Measurements from ENCODE around the gene DSCAML1.

The DSCAML1 gene

DNA sequence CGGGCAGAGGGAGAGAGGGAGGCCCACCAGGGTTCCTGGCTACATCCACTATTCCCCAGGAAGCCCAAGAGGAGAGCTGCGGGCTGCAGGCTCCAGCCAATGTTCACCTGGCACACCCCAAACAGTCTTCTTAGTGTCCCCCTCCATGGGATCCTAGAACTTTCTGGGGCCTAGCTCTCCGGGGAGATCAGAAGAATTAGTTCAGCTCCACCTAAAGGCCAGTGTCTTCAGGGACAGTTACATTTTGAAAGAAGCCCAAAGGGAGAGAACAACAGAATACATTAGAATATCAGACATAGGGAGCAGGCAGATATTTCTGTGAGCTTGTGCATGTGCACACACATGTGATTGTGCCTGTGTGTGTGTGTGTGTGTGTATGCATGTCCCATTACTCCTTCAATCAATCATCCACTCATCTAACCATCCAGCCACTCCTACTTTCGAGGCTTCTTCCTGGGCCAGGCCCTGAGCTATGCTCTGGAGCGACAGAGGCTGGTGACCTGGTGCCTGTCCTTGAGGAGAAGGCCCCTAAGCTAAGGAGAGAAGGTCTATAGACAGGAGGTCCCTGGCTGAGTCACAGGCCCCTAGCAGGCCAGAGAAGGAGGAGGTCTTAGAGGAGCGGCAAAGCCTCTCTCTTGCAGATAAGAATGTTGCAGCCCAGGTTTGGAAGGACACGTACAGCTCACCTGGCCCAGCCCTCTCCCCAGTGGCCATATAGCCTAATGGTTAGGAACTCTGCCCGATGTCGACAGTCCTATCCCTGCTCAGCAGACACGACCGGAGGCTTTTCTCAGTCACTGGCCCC lies 165.5 kb downstream of the DSCAML1 start:
- no peak for FAIRE-seq

DNA sequence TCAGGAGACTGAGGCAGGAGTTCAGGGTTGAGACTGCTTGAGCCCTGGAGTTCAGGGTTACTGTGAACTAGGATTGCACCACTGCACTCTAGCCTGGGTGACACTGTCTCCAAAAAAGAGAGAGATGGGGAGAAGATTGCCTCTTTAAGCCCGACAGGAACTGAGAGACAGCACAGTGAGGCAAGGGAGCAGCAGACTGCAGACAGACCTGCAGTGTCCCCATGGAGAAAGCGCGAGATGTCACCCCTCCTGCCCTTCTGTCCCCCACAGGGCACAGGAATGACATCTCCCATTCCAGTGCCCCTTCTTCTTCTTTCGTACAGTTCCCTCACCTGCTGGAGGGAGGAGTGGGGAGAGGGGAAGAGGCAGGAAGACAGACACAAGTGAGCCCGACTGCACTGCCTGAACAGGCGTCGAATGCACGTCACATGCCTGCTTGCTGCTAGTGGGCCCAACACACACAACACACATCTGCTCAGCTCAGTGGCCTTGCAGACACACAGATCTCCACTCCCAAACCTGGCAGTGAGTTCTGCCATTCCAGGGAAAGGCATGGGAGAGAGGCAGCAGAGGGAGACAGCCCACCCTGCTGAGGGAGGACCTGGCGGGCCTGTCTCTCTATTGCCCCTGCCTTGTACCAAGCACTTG lies 167.0 kb downstream of the DSCAML1 start:
- FAIRE-seq, result no peak

DNA sequence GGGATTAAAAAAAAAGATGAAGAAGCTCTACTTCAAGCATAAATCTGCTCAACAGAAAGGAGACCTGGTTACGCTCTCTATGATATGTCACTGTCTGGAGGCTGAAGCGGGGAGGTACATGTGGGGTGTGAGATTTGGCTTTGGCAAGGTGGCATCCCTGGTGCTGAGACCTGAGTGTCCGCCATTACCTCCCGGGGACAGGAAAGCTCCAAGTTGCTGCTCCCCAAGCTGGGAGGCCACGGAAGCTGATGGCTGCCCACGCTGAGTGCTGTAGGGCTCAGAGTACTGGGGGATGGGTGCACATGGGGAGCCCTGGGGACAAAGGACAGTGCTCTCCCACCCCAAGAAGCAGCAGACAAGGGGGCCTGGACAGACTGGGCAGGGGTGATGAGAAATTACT lies 167.9 kb downstream of the DSCAML1 start:
- no peak for FAIRE-seq

DNA sequence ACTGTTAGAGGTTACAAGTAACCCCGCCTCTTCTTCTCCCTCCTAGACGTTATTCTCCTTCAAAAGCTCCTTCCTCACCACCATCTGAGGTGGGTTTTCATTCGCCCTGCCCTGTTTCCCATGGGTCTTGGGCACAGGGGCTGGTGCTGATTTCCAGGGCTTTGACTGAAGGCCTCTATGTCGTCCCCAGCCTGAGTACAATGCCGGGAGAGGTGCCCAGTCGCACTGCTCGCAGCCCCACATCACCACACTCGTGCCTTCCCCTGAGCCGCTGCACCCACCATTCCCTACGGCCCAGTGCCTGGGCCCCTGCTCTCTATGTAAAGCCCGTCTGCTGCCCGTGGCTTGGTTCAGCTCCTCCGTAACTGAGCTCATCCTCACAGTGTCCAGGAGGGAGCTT lies 169.8 kb downstream of the DSCAML1 start:
- no peak for FAIRE-seq

DNA sequence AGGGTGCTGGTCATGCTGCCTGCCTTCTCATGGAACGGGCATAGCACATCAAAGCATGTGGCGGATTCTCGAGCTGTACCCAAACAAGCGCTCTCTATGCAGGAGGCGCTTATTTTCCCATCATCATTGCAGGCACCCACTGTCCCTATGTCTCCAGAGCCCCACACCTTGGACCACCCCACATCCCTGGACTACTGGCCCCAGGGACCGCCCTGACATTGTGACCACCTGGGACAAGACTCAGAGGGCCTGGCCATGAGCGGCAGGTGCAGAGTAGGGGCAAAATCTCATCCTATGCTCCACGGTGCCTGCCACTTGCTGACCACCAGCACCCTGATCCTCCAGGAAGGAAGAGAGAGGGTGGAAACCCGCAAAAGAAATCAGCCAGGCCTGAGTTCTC lies 170.4 kb downstream of the DSCAML1 start:
- no peak for FAIRE-seq

DNA sequence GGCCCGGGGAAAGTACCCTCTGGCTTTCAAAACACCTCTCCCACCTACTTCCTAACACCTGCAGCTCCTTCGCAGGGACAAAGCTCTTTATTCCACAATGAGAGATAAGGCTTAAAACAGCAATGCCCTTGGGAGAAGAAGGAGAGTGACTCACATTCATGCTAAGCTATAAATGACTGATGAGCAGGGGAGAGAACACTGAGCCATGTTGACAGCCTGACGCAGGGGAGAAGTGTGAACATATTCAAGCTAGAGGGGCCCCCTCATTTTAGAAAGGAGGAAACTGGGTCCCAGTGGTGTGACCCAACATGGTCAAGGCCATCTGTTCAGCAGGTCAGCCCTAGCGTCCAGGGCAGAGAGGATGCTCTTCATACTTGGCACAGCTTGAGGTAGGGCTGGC lies 171.8 kb downstream of the DSCAML1 start:
- no peak for FAIRE-seq

DNA sequence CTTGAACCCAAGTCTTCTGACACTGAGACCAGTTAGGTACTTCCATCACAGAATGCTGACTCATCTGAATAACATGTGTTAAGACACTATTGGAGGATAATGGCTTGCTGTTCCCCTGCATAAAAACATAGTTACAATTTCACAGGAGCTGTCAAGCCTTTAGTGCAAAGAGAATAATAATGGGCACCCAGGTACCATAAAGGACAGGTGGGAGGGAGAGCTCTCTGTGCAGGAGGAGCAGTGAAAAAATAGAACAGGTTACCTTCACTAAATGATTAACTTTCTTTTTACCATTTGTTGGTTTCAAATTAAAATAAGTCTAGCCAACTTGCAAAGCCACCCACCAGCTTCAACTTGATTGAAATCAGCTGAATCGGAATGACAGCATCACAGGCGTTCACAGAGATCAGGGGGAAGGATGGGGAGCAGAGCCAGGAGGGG lies 173.2 kb downstream of the DSCAML1 start:
- no peak for FAIRE-seq

DNA sequence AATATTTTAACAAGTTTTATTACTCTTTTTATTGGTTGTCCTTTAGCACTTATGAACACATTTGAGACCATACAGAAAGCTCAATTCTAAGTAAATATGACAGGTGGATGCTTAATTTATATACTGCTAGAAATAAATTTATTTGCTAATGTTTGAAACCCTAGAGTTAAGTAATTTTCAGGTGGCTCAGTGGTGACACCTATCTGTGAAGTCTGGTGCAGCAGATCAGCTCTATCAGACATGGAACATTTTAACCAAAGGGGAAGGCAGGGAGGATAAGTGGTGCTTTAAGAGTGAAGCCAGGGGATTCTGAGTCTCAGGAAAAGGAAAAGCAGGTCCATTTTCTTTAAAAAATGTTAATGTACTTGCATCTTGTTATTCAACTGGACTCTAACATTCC lies 175.8 kb downstream of the DSCAML1 start:
- FAIRE-seq, result no peak

DNA sequence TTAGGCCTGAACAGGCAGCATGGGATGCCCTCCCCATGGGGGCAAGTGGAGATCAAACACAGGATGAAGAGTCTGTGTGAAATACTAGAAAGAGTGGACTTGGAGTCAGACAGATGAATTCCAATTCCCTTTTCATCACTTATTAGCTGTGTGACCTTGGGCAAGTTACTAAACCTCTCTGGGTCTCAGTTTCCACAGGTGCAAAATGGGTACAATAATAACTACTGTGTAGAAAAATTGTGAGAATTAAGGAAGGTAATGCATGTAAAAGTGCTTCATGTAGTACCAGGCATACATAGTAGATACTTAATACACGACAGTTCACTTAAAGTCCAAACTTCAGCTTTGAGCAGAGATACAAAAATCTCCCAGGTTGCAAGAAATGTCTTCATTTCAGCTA lies 176.4 kb downstream of the DSCAML1 start:
- FAIRE-seq, result no peak

DNA sequence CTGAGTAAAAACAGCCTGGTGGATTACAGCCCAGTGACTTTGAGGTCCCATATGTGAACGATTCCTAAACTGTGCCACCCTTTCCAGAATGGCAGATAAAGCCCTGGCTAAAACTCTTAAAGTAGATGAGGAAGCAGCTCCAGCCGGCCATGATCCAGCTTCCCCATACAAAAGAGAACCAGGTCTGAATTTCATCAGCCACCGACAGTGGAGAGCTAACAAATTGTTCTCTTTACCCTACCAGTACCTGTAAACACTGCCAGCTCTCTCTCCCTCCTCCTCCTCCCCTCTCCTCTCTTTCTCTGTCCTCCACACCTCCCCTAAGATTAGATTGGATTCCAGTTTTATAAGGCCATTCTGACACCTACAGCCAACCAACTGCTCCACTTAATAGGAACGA lies 176.9 kb downstream of the DSCAML1 start:
- FAIRE-seq, result no peak

DNA sequence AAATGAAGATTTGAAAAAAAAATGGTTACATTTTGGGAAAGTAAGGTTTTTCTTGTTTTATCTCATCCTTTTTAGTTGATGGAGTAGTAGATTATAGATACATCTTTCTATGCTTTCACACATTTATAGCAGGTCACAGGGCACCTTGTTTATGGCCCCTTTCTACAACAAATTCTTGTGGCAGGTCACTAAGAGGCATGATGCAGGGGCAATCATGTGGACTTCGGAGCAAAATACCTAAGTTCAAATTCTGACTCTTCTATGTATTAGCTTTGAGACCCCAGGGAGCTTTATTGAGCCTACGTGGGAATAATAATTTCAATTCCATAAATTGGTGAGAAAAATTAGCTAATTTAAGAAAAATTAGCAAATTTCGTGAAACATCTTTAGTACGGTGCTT lies 177.4 kb downstream of the DSCAML1 start:
- FAIRE-seq, result no peak

DNA sequence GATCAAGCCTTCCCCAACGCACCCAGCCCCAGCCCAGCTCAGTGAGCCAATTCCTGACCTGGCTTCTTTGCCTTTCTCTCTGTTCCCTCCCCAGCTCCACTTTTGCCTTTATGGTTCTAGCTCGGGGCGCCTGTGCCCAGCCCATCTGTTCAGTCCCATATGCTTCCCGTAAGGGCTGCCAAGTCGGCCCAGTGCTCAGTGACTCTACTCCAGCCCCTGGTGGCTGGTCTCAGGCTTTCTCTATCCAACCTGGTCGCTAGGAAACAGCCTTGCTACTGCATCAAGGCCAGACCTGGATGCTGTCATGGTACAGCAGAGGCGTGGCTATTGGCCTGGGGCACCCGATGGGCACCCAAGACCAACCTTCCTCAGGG lies 178.0 kb downstream of the DSCAML1 start:
- FAIRE-seq, result no peak

DNA sequence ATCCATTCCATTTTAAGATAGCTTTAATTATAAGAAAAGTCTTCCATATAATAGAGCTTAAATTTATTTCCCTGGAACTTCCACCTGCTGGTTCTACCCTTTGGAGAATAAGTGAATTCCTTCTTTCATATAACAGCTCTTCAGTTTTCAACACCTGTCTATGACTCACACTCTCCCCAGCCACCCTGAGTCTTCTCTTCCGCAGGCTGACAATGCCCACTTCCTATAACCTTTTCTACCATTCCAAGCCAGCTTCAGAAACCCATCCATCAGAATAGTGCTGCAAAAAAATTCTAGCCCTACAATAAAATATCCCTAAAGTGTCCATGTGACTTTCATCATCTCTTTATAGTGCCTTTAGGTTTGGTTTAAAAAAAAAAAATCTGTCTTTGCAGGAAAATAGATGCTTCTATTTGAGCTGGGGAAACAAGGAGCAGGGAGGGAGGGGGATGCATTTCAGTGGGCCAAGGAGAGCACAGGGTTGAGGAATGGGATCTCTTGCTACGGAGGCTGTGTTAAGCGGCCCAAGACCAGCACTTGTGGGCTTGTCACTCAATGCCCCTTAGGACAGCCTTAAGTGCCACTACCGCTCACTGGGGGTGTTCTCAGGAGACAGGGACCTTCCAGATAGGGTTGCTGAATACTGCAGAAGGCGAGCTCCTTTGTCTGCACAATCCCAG lies 178.6 kb downstream of the DSCAML1 start:
- no peak for FAIRE-seq

DNA sequence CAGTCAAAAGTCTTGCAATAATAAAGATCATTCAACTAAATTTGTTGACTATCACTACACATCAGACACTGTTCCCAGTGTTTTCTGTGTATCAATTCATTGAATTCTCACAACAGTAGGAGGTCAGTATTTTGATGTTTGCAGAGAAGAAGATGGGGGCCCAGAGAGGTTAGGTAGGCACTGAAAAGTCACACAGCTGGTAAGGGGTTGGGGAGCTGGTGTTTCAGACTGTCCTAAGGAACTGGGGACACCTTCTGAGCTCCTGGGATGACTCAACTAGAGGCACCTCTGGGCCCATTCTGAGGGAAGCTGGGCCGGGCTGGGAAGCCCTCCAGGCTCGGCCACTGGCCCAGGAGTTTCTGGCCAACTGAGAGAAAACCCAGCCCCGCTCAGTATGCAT lies 180.0 kb downstream of the DSCAML1 start:
- FAIRE-seq, result no peak

DNA sequence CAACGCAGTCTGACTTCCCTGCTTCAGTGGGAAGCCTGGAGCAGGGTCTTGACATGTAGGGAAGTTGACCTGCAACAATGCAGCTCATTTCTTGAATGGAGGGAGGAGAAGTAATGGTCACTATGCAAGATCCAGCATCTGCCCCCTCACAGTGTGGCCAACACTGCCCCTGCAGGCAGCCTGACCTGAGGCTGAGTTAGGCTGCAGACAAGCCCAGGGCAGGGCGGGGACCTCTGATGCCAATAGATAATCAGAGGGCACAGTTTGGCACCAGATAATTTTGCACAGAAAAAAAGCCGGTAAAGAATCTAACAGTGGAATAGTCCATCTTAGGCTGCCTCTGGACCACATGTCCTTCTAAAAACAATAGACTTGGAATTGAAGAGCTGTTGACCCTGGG lies 182.3 kb downstream of the DSCAML1 start:
- FAIRE-seq, result no peak

DNA sequence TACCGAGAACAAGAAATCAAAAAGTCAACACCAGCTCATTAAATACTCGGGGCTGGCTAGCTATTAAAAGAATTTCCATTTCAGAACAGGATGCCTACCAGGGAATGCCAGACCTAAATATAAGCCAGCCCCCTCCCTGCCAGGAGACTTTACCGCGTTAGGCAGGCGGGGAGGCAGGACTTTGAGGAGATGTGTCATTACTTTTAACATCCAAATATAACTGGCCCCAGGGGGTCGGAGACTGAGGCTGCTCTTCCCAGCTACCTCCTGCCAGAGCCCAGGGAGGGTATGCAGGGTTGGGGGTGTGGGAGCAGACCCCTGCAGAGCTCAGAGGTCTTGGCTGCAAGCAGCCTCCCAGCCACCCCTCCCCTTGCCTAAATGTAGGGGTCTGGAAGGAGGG lies 183.5 kb downstream of the DSCAML1 start:
- no peak for FAIRE-seq

DNA sequence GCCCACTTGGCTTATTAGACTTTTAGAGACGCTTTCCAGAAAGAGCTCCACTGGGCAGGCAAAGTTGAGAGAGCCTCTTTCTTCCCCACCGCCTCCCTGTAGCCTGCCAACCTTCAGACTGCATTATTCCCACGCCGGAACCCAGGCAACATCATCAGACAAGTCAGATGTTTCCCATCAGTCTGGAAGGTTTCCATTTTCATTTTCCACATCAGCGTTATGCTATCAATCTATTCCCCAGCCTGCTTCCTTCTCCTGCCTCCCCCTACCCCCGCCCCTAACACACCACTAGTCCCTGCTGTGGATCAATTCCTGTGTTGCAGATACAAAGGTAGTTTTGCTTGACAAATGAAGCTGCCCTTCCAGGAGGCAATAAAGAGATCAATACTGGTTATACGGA lies 184.8 kb downstream of the DSCAML1 start:
- FAIRE-seq, result no peak

DNA sequence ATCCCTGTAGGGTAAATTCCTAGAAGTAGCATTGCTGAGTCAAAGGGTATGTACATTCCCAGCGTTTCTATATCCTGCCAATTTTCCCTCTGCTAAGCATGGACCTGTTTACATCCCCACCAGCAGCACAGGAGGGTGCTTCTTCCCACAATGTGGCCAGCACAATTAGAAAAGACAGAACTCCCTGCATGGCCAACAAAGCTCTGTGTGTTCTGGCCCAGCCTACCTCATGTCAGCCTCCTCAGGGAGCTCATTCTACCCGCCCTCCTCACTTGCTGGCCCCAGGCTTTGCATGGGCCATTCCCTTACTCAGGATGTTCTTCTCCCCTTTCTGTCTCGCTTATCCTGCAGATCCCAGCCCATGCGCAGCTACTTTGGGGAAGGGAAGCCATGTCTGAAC lies 186.1 kb downstream of the DSCAML1 start:
- FAIRE-seq, result no peak

DNA sequence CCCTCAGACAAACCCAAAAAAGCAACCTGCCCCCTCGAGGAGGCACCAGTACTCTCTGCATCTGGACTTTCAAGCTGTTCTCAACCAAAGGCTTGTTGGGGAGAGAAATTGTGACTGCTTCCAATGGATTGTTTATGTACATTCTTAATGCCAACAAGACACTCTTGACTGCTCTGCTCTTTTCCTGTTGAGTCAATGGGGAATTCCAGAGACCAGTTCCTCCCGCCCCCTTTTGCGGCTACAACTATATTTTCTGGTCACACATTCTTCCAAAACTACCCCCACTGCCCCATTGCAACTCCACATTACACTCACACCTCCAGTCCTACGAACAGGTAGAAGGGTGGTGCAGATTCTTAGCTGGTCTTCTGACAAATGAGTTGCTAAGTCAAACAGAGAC lies 187.0 kb downstream of the DSCAML1 start:
- FAIRE-seq, result no peak

DNA sequence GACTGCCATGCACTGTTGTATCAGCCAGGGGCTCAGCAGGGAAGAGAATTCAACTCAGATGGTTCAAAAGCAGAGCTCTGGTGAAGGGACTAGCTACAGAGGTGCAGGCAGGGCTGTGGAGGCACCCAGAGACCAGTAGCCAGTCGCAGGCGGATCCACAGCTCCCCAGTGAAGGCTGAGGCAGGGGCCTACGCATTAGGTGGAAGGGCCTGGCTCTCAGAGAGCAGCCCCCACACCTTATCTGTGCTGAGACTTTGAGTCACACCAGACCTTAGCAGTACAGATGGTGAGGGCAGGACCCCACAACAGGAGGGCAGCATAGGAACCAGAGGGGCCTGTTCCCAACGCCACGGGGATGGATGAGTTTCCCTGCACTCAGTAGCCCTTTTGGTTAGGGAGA lies 189.6 kb downstream of the DSCAML1 start:
- FAIRE-seq, result no peak

DNA sequence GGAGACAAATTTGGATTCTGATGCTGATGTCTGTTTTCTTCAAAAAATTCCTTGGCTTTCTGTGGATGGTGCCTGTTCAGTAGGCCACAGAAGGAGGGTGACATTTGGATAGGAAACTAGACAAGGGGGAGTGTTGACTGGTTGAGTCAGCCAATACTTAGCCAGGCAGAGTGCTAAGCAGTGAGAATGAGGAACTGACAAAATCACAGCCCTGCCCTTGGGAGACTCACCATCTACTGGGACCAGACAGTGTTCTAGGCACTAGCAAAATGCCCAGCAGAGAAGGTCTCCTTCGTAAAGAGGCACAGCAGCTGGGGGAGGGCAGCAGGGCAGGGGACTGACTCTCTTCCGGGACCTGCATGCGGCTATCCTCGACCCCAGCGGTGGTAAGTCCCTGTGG lies 190.2 kb downstream of the DSCAML1 start:
- FAIRE-seq, result no peak

DNA sequence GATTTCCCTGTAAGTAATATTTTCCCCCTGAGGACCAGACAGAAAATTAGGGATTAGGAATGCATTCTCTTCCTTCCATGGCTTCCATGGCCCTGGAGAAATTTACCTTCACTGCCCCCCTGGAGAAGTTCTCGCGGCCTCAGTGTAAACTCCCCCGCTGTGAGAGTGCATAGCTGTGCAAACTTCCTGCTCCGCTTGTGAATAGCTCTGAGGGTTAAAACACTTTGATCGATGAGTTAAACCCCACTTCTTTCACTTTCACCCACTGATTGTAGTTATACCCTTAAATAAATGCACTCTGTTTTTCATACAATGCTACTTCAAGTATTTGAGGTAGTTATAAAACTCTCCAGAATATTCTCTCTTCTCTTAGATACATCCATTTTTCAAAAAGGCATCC lies 190.8 kb downstream of the DSCAML1 start:
- FAIRE-seq, result no peak

DNA sequence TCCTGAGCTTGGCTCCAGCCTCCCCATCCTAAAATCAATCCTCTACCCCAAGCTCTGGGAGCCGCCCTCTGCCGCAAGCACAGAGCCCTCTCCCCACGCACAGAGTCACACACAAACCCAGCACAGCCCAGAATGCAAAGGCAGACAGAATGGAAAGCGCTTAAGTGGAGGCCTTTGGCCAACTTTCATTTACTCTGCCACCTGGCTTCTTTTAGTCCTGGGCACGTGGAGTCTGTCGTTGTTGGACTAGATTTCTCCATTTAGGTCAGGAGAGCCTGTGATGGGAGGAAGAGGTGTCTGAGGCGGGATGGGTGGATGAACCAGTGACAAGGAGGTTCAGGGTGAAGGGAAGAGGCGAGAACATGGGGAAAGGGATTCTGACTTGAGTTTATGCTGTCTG lies 191.7 kb downstream of the DSCAML1 start:
- FAIRE-seq, result no peak

DNA sequence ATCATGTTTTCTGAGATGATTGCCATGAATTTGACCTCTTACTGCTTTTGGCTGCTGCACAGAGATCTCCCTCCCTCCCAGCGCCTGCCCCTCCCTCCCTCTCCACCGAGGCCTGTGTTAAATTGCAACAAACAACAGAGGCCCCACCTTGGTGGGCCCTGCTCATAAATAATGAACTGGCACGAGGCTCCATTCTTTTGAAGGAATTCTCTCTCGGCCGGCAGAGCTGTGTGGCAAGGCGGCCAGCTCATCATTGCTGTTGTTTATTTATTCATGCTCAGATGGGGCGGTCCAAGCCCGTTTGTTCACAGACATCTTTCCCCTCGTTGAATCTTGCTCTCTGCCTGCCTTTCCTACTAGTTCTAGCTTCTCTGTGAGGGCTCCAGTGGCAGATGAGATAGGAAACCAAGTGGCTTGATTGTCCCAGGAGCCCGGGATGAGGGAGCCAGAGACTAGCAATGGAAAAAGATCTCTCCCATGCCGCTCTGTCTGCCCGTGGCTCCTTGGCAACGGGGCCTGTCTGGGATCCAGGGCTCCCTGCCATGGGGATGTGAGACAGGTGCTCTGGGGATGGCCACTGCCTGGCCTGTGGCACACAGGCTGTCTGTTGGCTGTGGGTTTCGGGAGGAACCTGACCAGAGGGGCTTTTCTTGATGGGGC lies 192.6 kb downstream of the DSCAML1 start:
- no peak for FAIRE-seq

All from colon (tissue), 2 donors.